Measurements from ENCODE around the gene ADGRA1.

Gene ADGRA1

DNA sequence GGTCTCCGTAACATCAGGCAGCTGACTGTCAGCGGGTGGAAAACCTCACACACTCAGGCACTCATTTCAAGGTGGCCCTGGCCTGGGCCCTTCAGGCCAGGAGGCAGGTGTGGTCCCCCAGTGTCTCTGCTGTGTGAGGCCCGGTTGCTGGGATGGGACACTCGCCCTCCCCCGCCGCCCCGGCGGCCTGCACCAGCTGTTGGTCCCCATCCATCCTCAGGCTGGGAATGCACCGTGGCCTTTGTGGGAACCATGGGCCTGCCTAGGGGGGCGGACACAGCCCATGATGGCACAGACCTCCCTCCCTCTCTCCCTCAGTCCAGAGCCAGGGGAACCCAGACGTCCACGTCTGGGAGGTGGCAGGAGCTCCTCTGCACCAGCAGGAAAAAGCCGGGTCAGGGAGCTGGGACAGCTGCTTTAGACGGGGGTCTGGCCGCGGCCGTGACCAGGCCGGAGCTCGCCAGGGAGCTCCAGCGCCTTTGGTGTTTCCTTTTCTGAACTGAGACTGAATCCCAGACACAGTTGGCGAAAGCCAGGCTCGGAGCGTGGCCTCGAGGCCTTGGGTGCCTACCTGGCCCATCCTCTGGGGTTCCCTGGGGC, 15.7 kb downstream of the ADGRA1 start:
- DNase-seq (ENCODE audit: low read depth) = no peak
- no peak overlapping the region for H3K4me3 ChIP-seq (ENCODE audit: control insufficient read depth, low read depth, low read length)
- TF ChIP-seq, protein P1, sequence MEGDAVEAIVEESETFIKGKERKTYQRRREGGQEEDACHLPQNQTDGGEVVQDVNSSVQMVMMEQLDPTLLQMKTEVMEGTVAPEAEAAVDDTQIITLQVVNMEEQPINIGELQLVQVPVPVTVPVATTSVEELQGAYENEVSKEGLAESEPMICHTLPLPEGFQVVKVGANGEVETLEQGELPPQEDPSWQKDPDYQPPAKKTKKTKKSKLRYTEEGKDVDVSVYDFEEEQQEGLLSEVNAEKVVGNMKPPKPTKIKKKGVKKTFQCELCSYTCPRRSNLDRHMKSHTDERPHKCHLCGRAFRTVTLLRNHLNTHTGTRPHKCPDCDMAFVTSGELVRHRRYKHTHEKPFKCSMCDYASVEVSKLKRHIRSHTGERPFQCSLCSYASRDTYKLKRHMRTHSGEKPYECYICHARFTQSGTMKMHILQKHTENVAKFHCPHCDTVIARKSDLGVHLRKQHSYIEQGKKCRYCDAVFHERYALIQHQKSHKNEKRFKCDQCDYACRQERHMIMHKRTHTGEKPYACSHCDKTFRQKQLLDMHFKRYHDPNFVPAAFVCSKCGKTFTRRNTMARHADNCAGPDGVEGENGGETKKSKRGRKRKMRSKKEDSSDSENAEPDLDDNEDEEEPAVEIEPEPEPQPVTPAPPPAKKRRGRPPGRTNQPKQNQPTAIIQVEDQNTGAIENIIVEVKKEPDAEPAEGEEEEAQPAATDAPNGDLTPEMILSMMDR (IDR thresholded peaks at IDR 0.05; ENCODE audit: control insufficient read depth, insufficient read depth, low read depth, low read length, missing control alignments) = no peak

DNA sequence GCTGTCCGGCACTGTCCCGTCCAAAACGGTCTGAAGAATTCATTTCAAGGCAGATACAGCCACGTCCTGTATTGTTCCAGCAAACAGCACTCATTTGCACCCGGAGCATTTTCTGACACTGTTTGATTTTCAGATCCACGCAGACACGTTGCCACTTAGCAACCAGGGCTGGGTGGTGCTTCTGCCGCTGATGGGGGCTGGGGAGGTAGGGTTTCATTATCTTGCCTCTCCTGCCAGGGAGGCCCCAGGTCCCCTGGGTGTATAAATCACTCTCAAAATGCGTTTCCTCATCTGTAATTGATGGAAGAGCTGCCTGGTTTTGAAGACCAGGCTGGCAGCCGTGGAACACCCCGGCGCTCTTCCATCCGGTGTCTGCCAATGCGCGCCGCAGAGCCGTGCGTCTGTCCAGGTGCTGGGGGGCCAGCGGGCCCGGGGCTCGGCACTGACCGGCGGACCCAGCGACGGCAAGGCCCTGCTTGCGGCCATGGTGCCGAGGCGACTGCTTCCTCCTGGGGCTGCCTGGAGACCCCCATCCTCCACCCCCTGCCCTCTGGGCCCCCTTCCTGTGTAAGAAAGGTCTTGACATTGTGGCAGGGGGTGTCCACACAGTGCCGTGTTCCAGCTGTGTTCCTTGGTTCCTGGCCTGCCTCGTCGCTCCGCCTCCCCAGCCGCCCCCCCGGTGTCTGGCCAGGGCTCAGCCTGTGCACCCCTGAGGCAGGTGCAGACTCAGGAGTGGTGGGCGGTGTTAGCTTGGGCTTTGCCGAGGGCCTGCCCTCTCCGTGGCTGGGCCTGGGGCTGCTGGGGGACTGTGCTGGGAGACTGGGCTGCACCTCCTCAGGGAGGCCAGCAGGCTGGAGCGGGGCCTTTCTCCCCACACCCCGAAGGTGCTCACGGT, 16.6 kb downstream of the ADGRA1 start:
- no peak overlapping the region for H3K4me3 ChIP-seq (ENCODE audit: control insufficient read depth, low read depth, low read length)
- TF ChIP-seq, protein P1 (IDR thresholded peaks at IDR 0.05; ENCODE audit: control insufficient read depth, insufficient read depth, low read depth, low read length, missing control alignments) = no peak
- DNase-seq (ENCODE audit: low read depth) = no peak

DNA sequence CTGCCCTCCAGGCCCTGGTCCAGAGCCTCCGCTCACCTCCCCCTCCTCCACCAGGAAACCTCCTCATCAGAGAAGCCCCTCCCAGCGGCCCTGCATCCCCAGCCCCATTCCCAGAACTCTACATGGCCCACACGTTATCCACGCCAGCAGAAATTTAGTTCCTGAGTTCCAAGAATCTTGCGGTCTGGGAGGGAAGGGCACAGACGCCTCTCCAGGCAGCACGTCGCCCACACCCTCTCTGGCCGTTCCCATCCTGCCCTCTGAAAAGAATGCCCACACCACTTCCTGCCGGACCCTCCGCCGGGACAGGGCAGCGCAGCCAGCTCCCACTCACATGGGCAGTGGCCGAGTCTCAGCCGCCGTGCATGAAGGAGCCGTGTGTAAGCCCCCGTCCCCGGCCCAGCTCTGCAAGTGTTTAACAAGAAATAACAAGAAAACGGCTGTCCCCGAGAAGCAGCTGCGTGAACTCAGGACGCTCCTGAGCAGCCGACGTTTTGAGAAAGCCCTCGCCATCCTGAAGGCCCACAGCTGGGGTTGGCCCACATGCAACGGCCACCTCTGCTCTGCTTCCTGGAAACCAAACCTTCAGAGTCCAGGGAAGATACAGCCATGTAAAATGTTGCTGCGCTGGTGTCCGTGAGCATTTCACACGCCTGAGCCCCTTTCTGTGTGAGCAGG, 17.4 kb downstream of the ADGRA1 start:
- TF ChIP-seq, protein P1 (IDR thresholded peaks at IDR 0.05; ENCODE audit: control insufficient read depth, insufficient read depth, low read depth, low read length, missing control alignments) = no peak
- no peak overlapping the region for H3K4me3 ChIP-seq (ENCODE audit: control insufficient read depth, low read depth, low read length)
- DNase-seq (ENCODE audit: low read depth) = no peak

DNA sequence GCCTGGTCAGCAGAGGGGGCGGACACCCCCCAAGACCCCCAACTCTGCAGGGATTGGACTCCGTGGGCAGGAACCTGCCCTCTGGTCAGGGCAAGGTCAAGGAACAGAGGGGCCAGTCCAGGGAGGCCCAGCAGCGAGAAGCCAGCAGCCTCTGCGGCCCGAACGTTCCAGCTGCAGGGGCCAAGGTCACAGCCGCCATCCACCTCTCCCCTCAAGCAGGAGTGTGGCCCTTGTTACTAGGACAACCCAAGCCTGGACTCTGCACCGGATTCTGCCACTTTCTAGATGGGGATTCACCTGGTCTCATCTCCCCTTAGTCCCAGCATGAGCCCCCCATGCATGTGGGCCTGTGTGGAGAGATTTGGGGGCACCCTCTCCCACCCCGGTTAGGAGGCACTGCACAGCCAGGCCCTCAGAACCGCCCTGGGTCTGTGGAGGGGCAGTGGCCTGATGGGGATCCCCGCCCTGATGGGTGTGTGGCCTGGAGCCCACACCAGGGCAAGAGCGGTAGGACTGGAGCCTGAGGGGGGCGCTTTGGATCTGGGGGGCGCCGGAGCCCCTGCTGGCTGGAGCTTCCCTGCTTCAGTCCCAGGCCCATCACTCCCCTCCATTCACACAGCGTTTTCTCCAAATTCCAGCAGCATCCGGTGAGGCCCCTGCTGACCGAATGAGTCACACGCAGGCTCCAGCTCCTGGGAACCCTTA, 18.1 kb downstream of the ADGRA1 start:
- no peak overlapping the region for H3K4me3 ChIP-seq (ENCODE audit: control insufficient read depth, low read depth, low read length)
- TF ChIP-seq, protein P1 (IDR thresholded peaks at IDR 0.05; ENCODE audit: control insufficient read depth, insufficient read depth, low read depth, low read length, missing control alignments) = no peak
- DNase-seq (ENCODE audit: low read depth) = no peak

DNA sequence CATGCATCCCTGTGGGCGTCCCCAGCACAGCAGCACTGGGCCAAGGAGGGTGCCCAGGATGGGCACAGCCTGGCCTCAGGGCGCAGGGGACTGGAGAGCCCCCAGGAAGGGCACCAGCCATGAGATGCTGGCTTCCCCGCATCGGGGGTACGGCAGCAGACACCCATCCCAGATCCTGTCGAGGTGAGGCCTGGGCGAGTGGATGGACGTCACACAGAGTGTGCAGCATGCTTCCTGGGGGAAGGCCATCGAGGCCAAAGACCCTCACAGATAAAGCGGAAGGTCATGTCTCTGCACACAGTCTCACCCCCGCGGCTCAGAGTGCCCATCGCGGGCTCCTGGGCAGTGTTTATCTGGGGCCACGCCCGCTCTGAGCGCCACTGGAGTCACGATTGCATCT, 18.8 kb downstream of the ADGRA1 start:
- DNase-seq (ENCODE audit: low read depth) = no peak
- no peak overlapping the region for H3K4me3 ChIP-seq (ENCODE audit: control insufficient read depth, low read depth, low read length)
- TF ChIP-seq, protein P1 (IDR thresholded peaks at IDR 0.05; ENCODE audit: control insufficient read depth, insufficient read depth, low read depth, low read length, missing control alignments) = no peak

DNA sequence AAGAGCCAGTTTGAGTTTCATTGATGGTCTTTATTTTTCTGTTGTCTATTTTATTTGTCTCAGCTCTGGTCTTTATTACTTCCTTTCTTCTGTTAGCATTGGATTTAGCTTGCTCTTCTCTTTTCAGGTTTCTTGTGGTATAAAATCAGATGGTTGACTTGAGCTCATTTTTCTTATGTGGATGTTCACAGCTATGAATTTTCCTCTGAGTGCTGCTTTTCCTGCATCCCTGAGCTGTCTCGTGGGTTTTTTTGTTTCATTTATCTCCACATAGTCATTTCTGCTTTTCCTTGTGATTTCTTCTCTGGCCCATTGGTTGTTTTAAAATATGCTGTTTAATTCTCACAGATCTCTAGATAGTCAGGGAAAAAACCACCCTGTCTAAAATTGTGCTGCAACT, 19.7 kb downstream of the ADGRA1 start:
- H3K4me3 ChIP-seq (ENCODE audit: control insufficient read depth, low read depth, low read length) = no peak overlapping the region
- no peak for DNase-seq (ENCODE audit: low read depth)
- TF ChIP-seq, protein P1 (IDR thresholded peaks at IDR 0.05; ENCODE audit: control insufficient read depth, insufficient read depth, low read depth, low read length, missing control alignments) = no peak
